Panc1 (cell line): ENCODE measurements around the gene LMO1. TPM values are rescaled to one million over a fixed set of nuclear protein-coding genes. Genes with fewer than 3 reads are reported as not detected.

Experiments
- ATAC-seq: fragments of 200-7000 bp; cut with Tn5 transposase; 2 replicates; pipeline ENCODE4 v1.9.1; 2020; ENCODE audit warnings: mild to moderate bottlenecking, moderate library complexity
- BruUV-seq: library from RNA; stranded (reverse); fragments of 400-500 nt; replicated peaks from 2 replicates; lab custom pipeline; 2021; lab: Mats Ljungman, UMichigan
- CTCF ChIA-PET: fragments of 300-600 bp; sonication (Branson Sonifier 250); formaldehyde crosslinking; loops from one replicate; lab custom pipeline; 2022; ENCODE audit warnings: antibody characterized with exemption; lab: Charles Lee
- POLR2A ChIA-PET: fragments of 300-600 bp; sonication (Branson Sonifier 250); formaldehyde crosslinking; loops from one replicate; lab custom pipeline; 2022; ENCODE audit warnings: antibody characterized with exemption; lab: Charles Lee
- DNase-seq: peaks from one replicate; pipeline ENCODE4 v3.0.0-alpha.2; 2010; ENCODE audit warnings: low read depth, low spot score
- H3K27ac ChIP-seq: 2 replicates; pipeline ENCODE4 v1.5.1; 2011; ENCODE audit warnings: mild to moderate bottlenecking, low read length, inconsistent platforms
- H3K27me3 ChIP-seq: fragments of 200-500 bp; sonication (Bioruptor generic); 2 replicates; pipeline ENCODE4 v1.6.0; 2014; ENCODE audit warnings: low read length, inconsistent platforms; ENCODE audit not compliant: control insufficient read depth, insufficient read depth
- H3K36me3 ChIP-seq: fragments of 200-500 bp; sonication (Bioruptor generic); 2 replicates; pipeline ENCODE4 v1.5.1; 2014; ENCODE audit warnings: inconsistent platforms, mild to moderate bottlenecking, low read length, moderate library complexity; ENCODE audit not compliant: control insufficient read depth, insufficient read depth
- H3K4me1 ChIP-seq: 2 replicates; pipeline ENCODE4 v1.5.1; 2011; ENCODE audit warnings: inconsistent platforms, mild to moderate bottlenecking, low read length, moderate library complexity; ENCODE audit not compliant: control insufficient read depth, insufficient read depth
- H3K4me3 ChIP-seq, 2 experiments: 2 replicates each; pipeline ENCODE4 v1.5.1; 2011 to 2012; ENCODE audit warnings: low read depth in 2 of 2, low read length in 2 of 2, mild to moderate bottlenecking in 2 of 2, inconsistent platforms in 1 of 2, moderate library complexity in 1 of 2
- H3K9me3 ChIP-seq: fragments of 200-500 bp; sonication (Bioruptor generic); 2 replicates; pipeline ENCODE4 v1.5.1; 2014; ENCODE audit warnings: low read depth, mild to moderate bottlenecking, inconsistent platforms, low read length, moderate library complexity; ENCODE audit not compliant: control insufficient read depth, insufficient read depth
- POLR2AphosphoS5 ChIP-seq: IDR thresholded peaks from 2 replicates; pipeline ENCODE4 v1.6.1; 2012; ENCODE audit warnings: mild to moderate bottlenecking, low read depth, low read length, moderate library complexity
- REST ChIP-seq, 2 experiments: IDR thresholded peaks; 2 replicates each; pipeline ENCODE4 v1.6.1; 2011 to 2012; ENCODE audit warnings: low read depth in 2 of 2, control low read depth in 1 of 2, low read length in 1 of 2, mild to moderate bottlenecking in 1 of 2, moderate library complexity in 1 of 2; ENCODE audit not compliant: insufficient read depth in 1 of 2
- SIN3A ChIP-seq: IDR thresholded peaks from 2 replicates; pipeline ENCODE4 v1.6.1; 2012; ENCODE audit warnings: low read depth, mild to moderate bottlenecking, low read length, moderate library complexity, borderline replicate concordance; ENCODE audit not compliant: insufficient read depth
- TCF7L2 ChIP-seq: IDR thresholded peaks from 2 replicates; pipeline ENCODE4 v1.6.1; 2011; ENCODE audit warnings: mild to moderate bottlenecking, low read depth, low read length, inconsistent platforms
- in situ Hi-C: cut with HindIII; loops from 2 replicates; pipeline ENCODE4 v1.10.0; 2016; ENCODE audit warnings: low sequenced_read_pairs, low pct_unique_long_range_greater_than_20kb
- intact Hi-C: fragments of 100-400 bp; cut with micrococcal nuclease; formaldehyde crosslinking; loops from one replicate; pipeline ENCODE4 v1.10.0; 2022; ENCODE audit not compliant: unreplicated experiment
- total RNA-seq: library from RNA; stranded (reverse); gene quantifications from one replicate; pipeline ENCODE4 v1.2.1, GENCODE V29; 2021; ENCODE audit not compliant: unreplicated experiment
- TF ChIP-seq, protein P1 (sequence below): fragments of 450-650 bp; IDR thresholded peaks from 2 replicates; pipeline ENCODE4 v1.5.1; 2017; ENCODE audit warnings: mild to moderate bottlenecking

LMO1 gene
- total RNA-seq, 1 experiment from 2014 or later = not detected

GRCh38 chr11:8180469-8180868 lies 83.2 kb downstream of the LMO1 start:
- in situ Hi-C loops = no loop called here
- ChIA-PET CTCF (no interaction called here), POLR2A (no interaction called here)

DNA sequence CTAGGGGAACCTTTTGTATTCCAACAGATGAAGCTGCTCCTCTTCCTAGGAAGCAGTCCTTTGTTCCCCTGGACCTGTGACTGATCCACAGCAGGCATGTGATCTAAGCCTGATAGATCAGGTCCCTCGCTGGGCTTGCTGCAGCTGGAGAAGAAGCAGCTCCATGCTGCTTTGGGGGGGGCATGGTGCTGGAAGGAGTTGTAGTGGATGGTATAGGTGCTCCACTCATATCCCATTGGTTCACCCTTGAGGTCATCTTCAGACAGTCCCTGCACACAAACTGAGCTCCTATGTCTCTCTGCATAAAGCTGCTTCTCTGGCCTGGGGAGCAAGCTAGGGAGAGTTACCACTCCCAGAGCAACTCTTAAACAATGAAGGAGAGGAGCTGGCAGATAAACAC lies 85.4 kb downstream of the LMO1 start:
- in situ Hi-C loops (no loop called here), intact Hi-C loops (no loop called here)
- TF ChIP-seq POLR2AphosphoS5 (no peak), SIN3A (no peak), TCF7L2 (no peak), REST (IDR thresholded peaks at IDR 0.05; ENCODE audit: insufficient read depth in 1 of 2, low read depth in 2 of 2, low read length in 1 of 2) (no peak)
- TF ChIP-seq, protein P1, sequence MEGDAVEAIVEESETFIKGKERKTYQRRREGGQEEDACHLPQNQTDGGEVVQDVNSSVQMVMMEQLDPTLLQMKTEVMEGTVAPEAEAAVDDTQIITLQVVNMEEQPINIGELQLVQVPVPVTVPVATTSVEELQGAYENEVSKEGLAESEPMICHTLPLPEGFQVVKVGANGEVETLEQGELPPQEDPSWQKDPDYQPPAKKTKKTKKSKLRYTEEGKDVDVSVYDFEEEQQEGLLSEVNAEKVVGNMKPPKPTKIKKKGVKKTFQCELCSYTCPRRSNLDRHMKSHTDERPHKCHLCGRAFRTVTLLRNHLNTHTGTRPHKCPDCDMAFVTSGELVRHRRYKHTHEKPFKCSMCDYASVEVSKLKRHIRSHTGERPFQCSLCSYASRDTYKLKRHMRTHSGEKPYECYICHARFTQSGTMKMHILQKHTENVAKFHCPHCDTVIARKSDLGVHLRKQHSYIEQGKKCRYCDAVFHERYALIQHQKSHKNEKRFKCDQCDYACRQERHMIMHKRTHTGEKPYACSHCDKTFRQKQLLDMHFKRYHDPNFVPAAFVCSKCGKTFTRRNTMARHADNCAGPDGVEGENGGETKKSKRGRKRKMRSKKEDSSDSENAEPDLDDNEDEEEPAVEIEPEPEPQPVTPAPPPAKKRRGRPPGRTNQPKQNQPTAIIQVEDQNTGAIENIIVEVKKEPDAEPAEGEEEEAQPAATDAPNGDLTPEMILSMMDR = no peak
- ATAC-seq (no peak), DNase-seq (no peak)
- no peak overlapping the region for H3K4me3 ChIP-seq
- ChIA-PET POLR2A (interaction anchor here (0.5 to 0.6 kb wide), 3 partner anchors 56 to 842 kb away, joined by 3 to 11 read pairs (median 4); no protein-coding TSS in a partner anchor), CTCF (interaction anchor here (0.5 to 1.3 kb wide), 2 partner anchors 15 to 621 kb away, joined by 3 to 4 read pairs; no protein-coding TSS in a partner anchor)
- H3K36me3 ChIP-seq = no peaks in the 10 kb centered on the region
- no peak overlapping the region for H3K27ac ChIP-seq
- H3K27me3 ChIP-seq = peaks cover 20% of the 10 kb centered on the region
- no peaks in the 10 kb centered on the region for H3K4me1 ChIP-seq
- no TSS peak for BruUV-seq
- no peaks in the 10 kb centered on the region for H3K9me3 ChIP-seq

More at GRCh38 chr11:8180469-8180868, 83.2 kb downstream of the LMO1 start:
- Histone ChIP-seq H3K36me3 (no peaks in the 10 kb centered on the region), H3K9me3 (no peaks in the 10 kb centered on the region), H3K27me3 (peaks cover 20% of the 10 kb centered on the region), H3K4me1 (no peaks in the 10 kb centered on the region), H3K4me3 (no peak overlapping the region), H3K27ac (no peak overlapping the region)
- intact Hi-C loops = no loop called here
- TF ChIP-seq SIN3A (no peak), POLR2AphosphoS5 (no peak), REST (IDR thresholded peaks at IDR 0.05; ENCODE audit: insufficient read depth in 1 of 2, low read depth in 2 of 2, low read length in 1 of 2) (no peak), TCF7L2 (no peak)
- TF ChIP-seq, protein P1 = no peak; the same call in 1 of the 2 replicates
- no peak for ATAC-seq
- no peak for DNase-seq
- BruUV-seq = no TSS peak
